ENCODE measurements around the gene SUGCT.

DNA sequence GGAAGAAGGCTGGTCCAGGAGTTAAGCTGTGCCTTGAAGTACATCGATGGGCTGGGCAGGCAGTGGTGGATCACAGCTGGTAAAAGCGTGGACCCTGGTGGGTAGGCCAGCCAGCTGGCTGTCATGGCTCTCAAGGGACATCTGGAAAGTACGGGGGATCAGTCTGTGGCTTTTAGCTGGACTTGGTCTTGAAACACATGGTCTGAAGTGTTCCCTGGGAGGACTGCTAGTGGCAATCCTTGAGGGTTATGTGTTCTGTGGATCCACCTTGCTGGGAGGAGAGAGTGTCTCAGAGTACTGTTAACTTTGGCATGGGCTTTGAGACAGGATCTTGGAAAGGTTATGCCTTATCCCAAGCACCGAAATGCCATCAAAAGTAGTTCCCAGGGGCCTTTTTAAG lies 754.3 kb downstream of the SUGCT start:
- TF ChIP-seq, protein P1, sequence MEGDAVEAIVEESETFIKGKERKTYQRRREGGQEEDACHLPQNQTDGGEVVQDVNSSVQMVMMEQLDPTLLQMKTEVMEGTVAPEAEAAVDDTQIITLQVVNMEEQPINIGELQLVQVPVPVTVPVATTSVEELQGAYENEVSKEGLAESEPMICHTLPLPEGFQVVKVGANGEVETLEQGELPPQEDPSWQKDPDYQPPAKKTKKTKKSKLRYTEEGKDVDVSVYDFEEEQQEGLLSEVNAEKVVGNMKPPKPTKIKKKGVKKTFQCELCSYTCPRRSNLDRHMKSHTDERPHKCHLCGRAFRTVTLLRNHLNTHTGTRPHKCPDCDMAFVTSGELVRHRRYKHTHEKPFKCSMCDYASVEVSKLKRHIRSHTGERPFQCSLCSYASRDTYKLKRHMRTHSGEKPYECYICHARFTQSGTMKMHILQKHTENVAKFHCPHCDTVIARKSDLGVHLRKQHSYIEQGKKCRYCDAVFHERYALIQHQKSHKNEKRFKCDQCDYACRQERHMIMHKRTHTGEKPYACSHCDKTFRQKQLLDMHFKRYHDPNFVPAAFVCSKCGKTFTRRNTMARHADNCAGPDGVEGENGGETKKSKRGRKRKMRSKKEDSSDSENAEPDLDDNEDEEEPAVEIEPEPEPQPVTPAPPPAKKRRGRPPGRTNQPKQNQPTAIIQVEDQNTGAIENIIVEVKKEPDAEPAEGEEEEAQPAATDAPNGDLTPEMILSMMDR (IDR thresholded peaks at IDR 0.05; ENCODE audit: low read length), result no peak
- TF ChIP-seq EZH2 (optimal IDR thresholded peaks at IDR 0.05; ENCODE audit: low read depth, low read length), result no peak
